Measurements from ENCODE around the gene CDH22. TPM values are rescaled to one million over a fixed set of nuclear protein-coding genes. Genes with fewer than 3 reads are reported as not detected.

The CDH22 gene
- total RNA-seq, 3 donors from 2014 or later (not counting 1 experiment from before 2014, with no cell fraction given): not detected

DNA sequence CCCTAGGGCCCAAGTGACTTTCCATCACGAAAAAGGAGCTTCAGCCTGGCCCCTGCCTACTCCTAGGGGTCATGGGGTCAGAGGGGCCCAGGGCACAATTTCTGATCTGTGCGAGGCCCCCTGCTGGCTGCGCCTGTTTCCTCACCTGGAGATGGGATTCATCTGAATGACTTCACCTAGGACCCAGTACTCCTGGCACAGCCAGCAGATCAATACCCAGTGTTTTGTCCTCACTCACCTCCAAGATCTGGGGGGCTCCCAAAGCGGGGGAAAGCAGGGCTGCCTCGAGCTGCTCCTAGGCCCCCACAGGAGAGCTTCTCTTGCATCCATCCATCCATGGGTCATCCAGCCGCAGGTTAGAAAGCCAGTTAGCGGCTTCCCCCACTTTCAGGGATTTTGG is 156.4 kb downstream of the CDH22 start:
- H3K9me3 Mint-ChIP-seq: no peaks in the 10 kb centered on the region
- H3K36me3 Mint-ChIP-seq: no peaks in the 10 kb centered on the region
- no peak overlapping the region for H3K4me3 ChIP-seq (ENCODE audit: low read length)
- H3K4me3 Mint-ChIP-seq: no peak overlapping the region
- H3K27ac Mint-ChIP-seq: no peak overlapping the region
- TF ChIP-seq, protein P1, sequence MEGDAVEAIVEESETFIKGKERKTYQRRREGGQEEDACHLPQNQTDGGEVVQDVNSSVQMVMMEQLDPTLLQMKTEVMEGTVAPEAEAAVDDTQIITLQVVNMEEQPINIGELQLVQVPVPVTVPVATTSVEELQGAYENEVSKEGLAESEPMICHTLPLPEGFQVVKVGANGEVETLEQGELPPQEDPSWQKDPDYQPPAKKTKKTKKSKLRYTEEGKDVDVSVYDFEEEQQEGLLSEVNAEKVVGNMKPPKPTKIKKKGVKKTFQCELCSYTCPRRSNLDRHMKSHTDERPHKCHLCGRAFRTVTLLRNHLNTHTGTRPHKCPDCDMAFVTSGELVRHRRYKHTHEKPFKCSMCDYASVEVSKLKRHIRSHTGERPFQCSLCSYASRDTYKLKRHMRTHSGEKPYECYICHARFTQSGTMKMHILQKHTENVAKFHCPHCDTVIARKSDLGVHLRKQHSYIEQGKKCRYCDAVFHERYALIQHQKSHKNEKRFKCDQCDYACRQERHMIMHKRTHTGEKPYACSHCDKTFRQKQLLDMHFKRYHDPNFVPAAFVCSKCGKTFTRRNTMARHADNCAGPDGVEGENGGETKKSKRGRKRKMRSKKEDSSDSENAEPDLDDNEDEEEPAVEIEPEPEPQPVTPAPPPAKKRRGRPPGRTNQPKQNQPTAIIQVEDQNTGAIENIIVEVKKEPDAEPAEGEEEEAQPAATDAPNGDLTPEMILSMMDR (IDR thresholded peaks at IDR 0.05): no peak
- H3K27me3 ChIP-seq (ENCODE audit: control insufficient read depth, insufficient read depth, low read length): no peaks in the 10 kb centered on the region
- ATAC-seq (no peak), DNase-seq (peak in 1 of 2 donors; percentile 17)
- no peaks in the 10 kb centered on the region for H3K4me1 Mint-ChIP-seq
- WGBS (ENCODE audit: insufficient coverage): 76% methylated on average over 7 of the region's 7 CpGs
- intact Hi-C loops (cut with micrococcal nuclease): no loop called here
- peaks cover 0 to 14% of the 10 kb centered on the region in 2 donors for H3K27me3 Mint-ChIP-seq (ENCODE audit: low read depth in 2 of 2)
- H3K4me1 ChIP-seq (ENCODE audit: control insufficient read depth, insufficient read depth, low read length): no peaks in the 10 kb centered on the region
- H3K9me3 ChIP-seq (ENCODE audit: control insufficient read depth, insufficient read depth, low read length): no peaks in the 10 kb centered on the region
- H3K27ac ChIP-seq (ENCODE audit: low read length): no peak overlapping the region
- H3K36me3 ChIP-seq (ENCODE audit: control insufficient read depth, insufficient read depth, low read length): no peaks in the 10 kb centered on the region

DNA sequence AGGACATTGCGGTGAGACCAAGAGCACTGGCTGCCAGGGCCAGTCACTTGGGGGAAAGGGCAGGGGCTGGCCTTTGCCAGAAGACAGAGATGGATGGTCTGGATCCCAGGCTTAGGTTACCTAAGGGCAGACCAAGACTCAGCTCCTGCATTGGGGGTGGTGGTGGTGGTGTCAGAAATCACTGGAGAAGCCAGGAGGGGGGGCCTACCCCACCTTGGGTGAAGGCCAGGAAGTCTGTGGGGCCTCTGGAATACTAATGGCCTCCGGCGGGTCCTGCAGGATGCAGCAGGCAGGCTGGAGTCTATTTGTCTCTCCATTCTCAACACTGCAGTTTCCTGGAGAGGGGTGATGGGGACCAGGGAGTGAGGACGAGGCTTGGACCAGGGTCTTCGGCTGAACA is 157.4 kb downstream of the CDH22 start:
- no peaks in the 10 kb centered on the region for H3K4me1 Mint-ChIP-seq
- TF ChIP-seq, protein P1 (IDR thresholded peaks at IDR 0.05): no peak
- intact Hi-C loops (cut with micrococcal nuclease): no loop called here
- Histone ChIP-seq H3K27ac (ENCODE audit: low read length) (no peak overlapping the region), H3K27me3 (ENCODE audit: control insufficient read depth, insufficient read depth, low read length) (no peaks in the 10 kb centered on the region), H3K4me1 (ENCODE audit: control insufficient read depth, insufficient read depth, low read length) (no peaks in the 10 kb centered on the region), H3K4me3 (ENCODE audit: low read length) (no peak overlapping the region), H3K9me3 (ENCODE audit: control insufficient read depth, insufficient read depth, low read length) (no peaks in the 10 kb centered on the region), H3K36me3 (ENCODE audit: control insufficient read depth, insufficient read depth, low read length) (no peaks in the 10 kb centered on the region)
- H3K27ac Mint-ChIP-seq: no peak overlapping the region
- no peak for DNase-seq
- no peaks in the 10 kb centered on the region for H3K36me3 Mint-ChIP-seq
- ATAC-seq: peak in 1 of 3 donors; percentile 31
- H3K27me3 Mint-ChIP-seq (ENCODE audit: low read depth in 2 of 2): peaks cover 0 to 14% of the 10 kb centered on the region in 2 donors
- 67% methylated on average over 5 of the region's 5 CpGs for WGBS (ENCODE audit: insufficient coverage)
- H3K9me3 Mint-ChIP-seq: no peaks in the 10 kb centered on the region
- no peak overlapping the region for H3K4me3 Mint-ChIP-seq

DNA sequence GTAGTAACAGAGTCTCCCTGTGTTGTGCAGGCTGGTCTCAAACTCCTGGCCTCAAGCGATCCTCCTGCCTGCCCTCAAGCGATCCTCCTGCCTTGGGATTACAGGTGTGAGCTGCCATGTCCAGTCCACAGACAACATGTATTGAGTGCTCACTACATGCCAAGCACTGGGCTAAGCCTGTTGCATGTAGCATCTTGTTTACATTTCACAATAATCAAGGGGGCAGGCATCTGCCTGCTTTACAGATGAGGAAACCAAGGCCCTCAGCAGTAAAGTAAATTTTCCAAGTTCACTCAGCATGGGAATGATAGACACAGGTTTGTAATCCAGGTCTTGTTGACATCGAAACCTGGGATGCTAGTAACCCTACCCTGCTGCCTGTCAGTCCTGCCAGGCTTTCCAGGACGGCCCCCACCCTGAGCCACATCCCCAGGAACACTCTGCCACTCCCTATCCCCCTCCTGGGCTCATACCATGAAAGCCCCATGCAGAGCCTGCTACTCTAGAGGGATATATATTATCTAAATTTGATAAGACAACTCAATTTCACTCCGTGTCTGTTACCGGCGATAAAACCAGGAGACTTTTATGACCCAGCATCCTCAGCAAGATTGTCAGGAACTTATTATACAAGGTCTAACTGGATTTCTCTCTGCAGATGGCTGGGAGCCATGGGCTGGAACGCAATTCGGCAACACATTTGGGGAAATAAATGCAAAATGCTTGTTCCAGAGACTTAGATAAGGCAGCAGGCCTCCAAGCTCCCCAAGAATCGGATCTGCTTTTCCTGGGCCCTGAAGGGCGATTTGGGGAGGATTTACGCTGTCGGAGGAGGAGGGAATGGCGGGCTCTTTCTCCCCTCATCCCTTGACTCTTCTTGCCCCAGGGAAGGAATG is 159.7 kb downstream of the CDH22 start:
- intact Hi-C loops (cut with micrococcal nuclease): no loop called here
- H3K27ac Mint-ChIP-seq: no peak overlapping the region
- Histone ChIP-seq H3K27me3 (ENCODE audit: control insufficient read depth, insufficient read depth, low read length) (no peaks in the 10 kb centered on the region), H3K36me3 (ENCODE audit: control insufficient read depth, insufficient read depth, low read length) (no peaks in the 10 kb centered on the region), H3K4me1 (ENCODE audit: control insufficient read depth, insufficient read depth, low read length) (no peaks in the 10 kb centered on the region), H3K4me3 (ENCODE audit: low read length) (no peak overlapping the region), H3K27ac (ENCODE audit: low read length) (no peak overlapping the region), H3K9me3 (ENCODE audit: control insufficient read depth, insufficient read depth, low read length) (no peaks in the 10 kb centered on the region)
- no peak overlapping the region for H3K4me3 Mint-ChIP-seq
- H3K9me3 Mint-ChIP-seq: no peaks in the 10 kb centered on the region
- TF ChIP-seq, protein P1 (IDR thresholded peaks at IDR 0.05): no peak
- ATAC-seq: no peak
- peaks cover 6 to 7% of the 10 kb centered on the region in 2 donors for H3K27me3 Mint-ChIP-seq (ENCODE audit: low read depth in 2 of 2)
- no peak for DNase-seq
- WGBS (ENCODE audit: insufficient coverage): 80% methylated on average over 14 of the region's 14 CpGs
- no peaks in the 10 kb centered on the region for H3K36me3 Mint-ChIP-seq
- H3K4me1 Mint-ChIP-seq: no peaks in the 10 kb centered on the region
